Liver (tissue), 9 donors: Measurements from ENCODE around the gene WDR20. TPM values are rescaled to one million over a fixed set of nuclear protein-coding genes. Genes with fewer than 3 reads are reported as not detected.
"Not testable (repeated sequence)": the region's sequence is repeated elsewhere in the genome, so short reads cannot be mapped to it uniquely, and the experiment has no call there.

ENCODE experiments used
- DNase-seq: peaks from one replicate; pipeline ENCODE4 v3.0.0-alpha.2; 2017; ENCODE audit warnings: low spot score
- H3K27ac ChIP-seq, 2 donors: one replicate each; pipeline ENCODE4 v1.7.0; 2013; ENCODE audit warnings: inconsistent platforms in 2 of 2, low read length in 2 of 2, control low read depth in 1 of 2, low read depth in 1 of 2, mild to moderate bottlenecking in 1 of 2
- H3K27me3 ChIP-seq, 4 donors: one replicate each; pipeline versions ENCODE4 v1.6.1 to v1.7.0; 2013; ENCODE audit warnings: low read length in 3 of 4, inconsistent platforms in 1 of 4, mild to moderate bottlenecking in 1 of 4, moderate library complexity in 1 of 4; ENCODE audit not compliant: control insufficient read depth in 4 of 4, insufficient read depth in 4 of 4
- H3K36me3 ChIP-seq, 4 donors: one replicate each; pipeline versions ENCODE4 v1.6.1 to v1.7.0; 2013; ENCODE audit warnings: low read length in 3 of 4, mild to moderate bottlenecking in 3 of 4, low read depth in 1 of 4, moderate library complexity in 1 of 4; ENCODE audit not compliant: control insufficient read depth in 4 of 4, insufficient read depth in 3 of 4
- H3K4me1 ChIP-seq, 4 donors: one replicate each; pipeline versions ENCODE4 v1.6.1 to v1.7.0; 2013; ENCODE audit warnings: low read length in 3 of 4, mild to moderate bottlenecking in 3 of 4, moderate library complexity in 1 of 4; ENCODE audit not compliant: control insufficient read depth in 4 of 4, insufficient read depth in 4 of 4
- H3K4me3 ChIP-seq, 3 donors: one replicate each; pipeline versions ENCODE4 v1.6.1 to v1.7.0; 2013; ENCODE audit warnings: low read length in 3 of 3, control low read depth in 1 of 3, low read depth in 1 of 3, mild to moderate bottlenecking in 1 of 3
- H3K9ac ChIP-seq, 2 donors: one replicate each; pipeline ENCODE4 v1.7.0; 2013; ENCODE audit warnings: low read length in 2 of 2, mild to moderate bottlenecking in 2 of 2, moderate library complexity in 2 of 2, control low read depth in 1 of 2, low read depth in 1 of 2
- H3K9me3 ChIP-seq, 4 donors: one replicate each; pipeline versions ENCODE4 v1.6.1 to v1.7.0; 2013; ENCODE audit warnings: low read length in 3 of 4; ENCODE audit not compliant: control insufficient read depth in 4 of 4
- EGR1 ChIP-seq, 2 donors: IDR thresholded peaks; 2 replicates each; pipeline ENCODE4 v1.6.1; 2016 to 2018; ENCODE audit warnings: antibody characterized with exemption in 2 of 2, low read depth in 2 of 2
- FOXA1 ChIP-seq: IDR thresholded peaks from 2 replicates; pipeline ENCODE4 v1.6.1; 2016; ENCODE audit warnings: antibody characterized with exemption
- FOXA2 ChIP-seq: IDR thresholded peaks from 2 replicates; pipeline ENCODE4 v1.6.1; 2016; ENCODE audit warnings: antibody characterized with exemption
- GABPA ChIP-seq, 2 donors: IDR thresholded peaks in 1 of 2; conservative IDR thresholded peaks in 1 of 2; 2 replicates each; pipeline ENCODE4 v1.6.1; 2016; ENCODE audit warnings: antibody characterized with exemption in 2 of 2, mild to moderate bottlenecking in 1 of 2, moderate library complexity in 1 of 2
- HNF4A ChIP-seq, 2 donors: conservative IDR thresholded peaks; 2 replicates each; pipeline ENCODE4 v1.6.1; 2016; ENCODE audit warnings: antibody characterized with exemption in 2 of 2, mild to moderate bottlenecking in 2 of 2
- HNF4G ChIP-seq: IDR thresholded peaks from 2 replicates; pipeline ENCODE4 v1.6.1; 2016; ENCODE audit warnings: antibody characterized with exemption
- JUND ChIP-seq, 2 donors: IDR thresholded peaks; 2 replicates each; pipeline ENCODE4 v1.6.1; 2016; ENCODE audit warnings: antibody characterized with exemption in 2 of 2
- NR2F2 ChIP-seq: IDR thresholded peaks from 2 replicates; pipeline ENCODE4 v1.6.1; 2016; ENCODE audit warnings: antibody characterized with exemption
- RXRA ChIP-seq, 2 donors: IDR thresholded peaks; 2 replicates each; pipeline ENCODE4 v1.6.1; 2017 to 2018; ENCODE audit warnings: antibody characterized with exemption in 2 of 2, mild to moderate bottlenecking in 1 of 2
- SP1 ChIP-seq: IDR thresholded peaks from 2 replicates; pipeline ENCODE4 v1.6.1; 2018; ENCODE audit warnings: antibody characterized with exemption, mild to moderate bottlenecking
- TAF1 ChIP-seq: conservative IDR thresholded peaks from 2 replicates; pipeline ENCODE4 v1.6.1; 2016; ENCODE audit warnings: antibody characterized with exemption, mild to moderate bottlenecking
- WGBS: extraction: QIAGEN DNeasy Blood & Tissue Kit; methylation state at CpG from one replicate; pipeline ENCODE4 v1.1.7; 2013; 5-methylcytosine and 5-hydroxymethylcytosine counted together
- polyA plus RNA-seq, 2 donors: library from polyadenylated mRNA; stranded (reverse) in 1 of 2; unstranded in 1 of 2; fragments of 200-250 nt in 1 of 2; fragments of >200 nt in 1 of 2; fragmentation: Nextera tagmentation in 1 of 2; extraction: Ambion mirVana in 1 of 2; gene quantifications; one replicate each; pipeline versions ENCODE4 v1.2.1 to v1.2.3, GENCODE V29; 2013 to 2015
- total RNA-seq, 2 donors: library from RNA; depleted of rRNA; stranded (reverse); fragments of >200 nt; gene quantifications; one replicate each; pipeline ENCODE4 v1.2.3, GENCODE V29; 2014
- TF ChIP-seq, protein P1 (sequence below): IDR thresholded peaks from 2 replicates; pipeline ENCODE4 v1.6.1; 2016; ENCODE audit warnings: antibody characterized with exemption, mild to moderate bottlenecking
- TF ChIP-seq, protein P2 (sequence below): IDR thresholded peaks from 2 replicates; pipeline ENCODE4 v1.6.1; 2016; ENCODE audit warnings: antibody characterized with exemption
- TF ChIP-seq, protein P3 (sequence below): IDR thresholded peaks from 2 replicates; pipeline ENCODE4 v1.6.1; 2016; ENCODE audit warnings: antibody characterized with exemption
- TF ChIP-seq, protein P4 (sequence below): IDR thresholded peaks from 2 replicates; pipeline ENCODE4 v1.6.1; 2016; ENCODE audit warnings: antibody characterized with exemption
- TF ChIP-seq, protein P5 (sequence below): fragments of 150-350 bp; IDR thresholded peaks from 2 replicates; pipeline ENCODE4 v1.5.1; 2017; ENCODE audit warnings: improper control_type of control experiment, low read depth, low read length; ENCODE audit not compliant: missing input control
- donor health status: healthy.
- donor health status: healthy.
- donor health status: healthy.
- donor health status: healthy.
- donor health status: healthy.

Gene WDR20
- total and polyA plus RNA-seq, 4 donors = 6.5 to 18.5 (median 11.0) TPM

DNA sequence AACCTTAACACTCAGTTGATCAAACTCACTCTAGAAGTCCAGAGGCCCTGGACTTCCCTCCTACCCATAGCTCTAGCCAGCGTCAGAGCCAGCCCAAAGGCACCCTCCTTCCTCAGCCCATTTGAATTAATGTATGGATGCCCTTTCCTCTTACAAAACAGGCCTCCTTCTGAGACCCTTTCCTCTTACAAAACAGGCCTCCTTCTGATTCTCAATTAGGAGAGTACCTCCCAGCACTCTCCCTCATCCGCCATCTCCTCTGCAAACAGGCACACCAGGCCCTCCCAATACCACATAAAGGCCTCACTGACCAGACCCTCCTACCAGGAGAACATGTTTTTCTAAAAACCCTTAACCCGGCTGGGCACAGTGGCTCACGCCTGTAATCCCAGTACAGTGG is 99.5 kb downstream of the WDR20 start:
- TF ChIP-seq HNF4G = no peak
- no peak for TF ChIP-seq HNF4A (conservative IDR thresholded peaks at IDR 0.05)
- no peak for TF ChIP-seq SP1
- TF ChIP-seq, protein P1, sequence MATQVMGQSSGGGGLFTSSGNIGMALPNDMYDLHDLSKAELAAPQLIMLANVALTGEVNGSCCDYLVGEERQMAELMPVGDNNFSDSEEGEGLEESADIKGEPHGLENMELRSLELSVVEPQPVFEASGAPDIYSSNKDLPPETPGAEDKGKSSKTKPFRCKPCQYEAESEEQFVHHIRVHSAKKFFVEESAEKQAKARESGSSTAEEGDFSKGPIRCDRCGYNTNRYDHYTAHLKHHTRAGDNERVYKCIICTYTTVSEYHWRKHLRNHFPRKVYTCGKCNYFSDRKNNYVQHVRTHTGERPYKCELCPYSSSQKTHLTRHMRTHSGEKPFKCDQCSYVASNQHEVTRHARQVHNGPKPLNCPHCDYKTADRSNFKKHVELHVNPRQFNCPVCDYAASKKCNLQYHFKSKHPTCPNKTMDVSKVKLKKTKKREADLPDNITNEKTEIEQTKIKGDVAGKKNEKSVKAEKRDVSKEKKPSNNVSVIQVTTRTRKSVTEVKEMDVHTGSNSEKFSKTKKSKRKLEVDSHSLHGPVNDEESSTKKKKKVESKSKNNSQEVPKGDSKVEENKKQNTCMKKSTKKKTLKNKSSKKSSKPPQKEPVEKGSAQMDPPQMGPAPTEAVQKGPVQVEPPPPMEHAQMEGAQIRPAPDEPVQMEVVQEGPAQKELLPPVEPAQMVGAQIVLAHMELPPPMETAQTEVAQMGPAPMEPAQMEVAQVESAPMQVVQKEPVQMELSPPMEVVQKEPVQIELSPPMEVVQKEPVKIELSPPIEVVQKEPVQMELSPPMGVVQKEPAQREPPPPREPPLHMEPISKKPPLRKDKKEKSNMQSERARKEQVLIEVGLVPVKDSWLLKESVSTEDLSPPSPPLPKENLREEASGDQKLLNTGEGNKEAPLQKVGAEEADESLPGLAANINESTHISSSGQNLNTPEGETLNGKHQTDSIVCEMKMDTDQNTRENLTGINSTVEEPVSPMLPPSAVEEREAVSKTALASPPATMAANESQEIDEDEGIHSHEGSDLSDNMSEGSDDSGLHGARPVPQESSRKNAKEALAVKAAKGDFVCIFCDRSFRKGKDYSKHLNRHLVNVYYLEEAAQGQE = no peak
- no peak for TF ChIP-seq TAF1
- no peak for TF ChIP-seq FOXA1
- no peak for TF ChIP-seq EGR1 (IDR thresholded peaks at IDR 0.05; ENCODE audit: low read depth in 2 of 2)
- TF ChIP-seq GABPA (IDR thresholded peaks at IDR 0.05 in 1 of 2, conservative IDR thresholded peaks at IDR 0.05 in 1 of 2) = no peak
- TF ChIP-seq, protein P2, sequence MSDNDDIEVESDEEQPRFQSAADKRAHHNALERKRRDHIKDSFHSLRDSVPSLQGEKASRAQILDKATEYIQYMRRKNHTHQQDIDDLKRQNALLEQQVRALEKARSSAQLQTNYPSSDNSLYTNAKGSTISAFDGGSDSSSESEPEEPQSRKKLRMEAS = no peak
- no peak for TF ChIP-seq FOXA2
- no peak for TF ChIP-seq RXRA (IDR thresholded peaks at IDR 0.05)
- no peak for TF ChIP-seq NR2F2
- TF ChIP-seq, protein P3, sequence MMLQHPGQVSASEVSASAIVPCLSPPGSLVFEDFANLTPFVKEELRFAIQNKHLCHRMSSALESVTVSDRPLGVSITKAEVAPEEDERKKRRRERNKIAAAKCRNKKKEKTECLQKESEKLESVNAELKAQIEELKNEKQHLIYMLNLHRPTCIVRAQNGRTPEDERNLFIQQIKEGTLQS = no peak
- TF ChIP-seq, protein P4, sequence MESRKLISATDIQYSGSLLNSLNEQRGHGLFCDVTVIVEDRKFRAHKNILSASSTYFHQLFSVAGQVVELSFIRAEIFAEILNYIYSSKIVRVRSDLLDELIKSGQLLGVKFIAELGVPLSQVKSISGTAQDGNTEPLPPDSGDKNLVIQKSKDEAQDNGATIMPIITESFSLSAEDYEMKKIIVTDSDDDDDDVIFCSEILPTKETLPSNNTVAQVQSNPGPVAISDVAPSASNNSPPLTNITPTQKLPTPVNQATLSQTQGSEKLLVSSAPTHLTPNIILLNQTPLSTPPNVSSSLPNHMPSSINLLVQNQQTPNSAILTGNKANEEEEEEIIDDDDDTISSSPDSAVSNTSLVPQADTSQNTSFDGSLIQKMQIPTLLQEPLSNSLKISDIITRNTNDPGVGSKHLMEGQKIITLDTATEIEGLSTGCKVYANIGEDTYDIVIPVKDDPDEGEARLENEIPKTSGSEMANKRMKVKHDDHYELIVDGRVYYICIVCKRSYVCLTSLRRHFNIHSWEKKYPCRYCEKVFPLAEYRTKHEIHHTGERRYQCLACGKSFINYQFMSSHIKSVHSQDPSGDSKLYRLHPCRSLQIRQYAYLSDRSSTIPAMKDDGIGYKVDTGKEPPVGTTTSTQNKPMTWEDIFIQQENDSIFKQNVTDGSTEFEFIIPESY = no peak
- Histone ChIP-seq H3K36me3 (no peaks in the 10 kb centered on the region), H3K27ac (no peak overlapping the region), H3K27me3 (no peaks in the 10 kb centered on the region), H3K9me3 (no peaks in the 10 kb centered on the region), H3K4me3 (no peak overlapping the region), H3K4me1 (no peaks in the 10 kb centered on the region), H3K9ac (no peak overlapping the region)
- no peak for DNase-seq
- 94% methylated on average over 4 of the region's 4 CpGs for WGBS

DNA sequence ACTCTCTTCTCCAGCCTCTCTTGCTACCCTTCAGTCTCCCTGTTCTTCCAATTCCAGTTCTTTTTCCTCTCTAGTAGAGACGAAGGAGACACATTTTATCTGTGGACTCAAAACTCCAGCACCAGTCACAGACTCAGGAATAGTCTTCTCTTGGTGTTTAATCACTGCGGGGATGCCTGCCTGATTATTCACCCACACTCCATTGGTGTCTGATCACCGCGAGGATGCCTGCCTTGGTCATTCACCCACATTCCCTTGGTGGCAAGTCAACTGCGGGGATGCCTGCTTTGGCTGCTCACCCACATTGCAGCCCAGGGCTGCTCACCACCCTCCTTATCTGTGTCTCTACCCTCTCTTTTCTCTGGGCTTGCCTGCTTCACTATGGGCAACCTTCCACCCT is 100.8 kb downstream of the WDR20 start:
- DNase-seq, H3K27me3 ChIP-seq, H3K36me3 ChIP-seq, H3K9me3 ChIP-seq, H3K27ac ChIP-seq, H3K4me1 ChIP-seq, H3K9ac ChIP-seq, H3K4me3 ChIP-seq: not testable (repeated sequence)
- 94% methylated on average over 5 of the region's 5 CpGs for WGBS

DNA sequence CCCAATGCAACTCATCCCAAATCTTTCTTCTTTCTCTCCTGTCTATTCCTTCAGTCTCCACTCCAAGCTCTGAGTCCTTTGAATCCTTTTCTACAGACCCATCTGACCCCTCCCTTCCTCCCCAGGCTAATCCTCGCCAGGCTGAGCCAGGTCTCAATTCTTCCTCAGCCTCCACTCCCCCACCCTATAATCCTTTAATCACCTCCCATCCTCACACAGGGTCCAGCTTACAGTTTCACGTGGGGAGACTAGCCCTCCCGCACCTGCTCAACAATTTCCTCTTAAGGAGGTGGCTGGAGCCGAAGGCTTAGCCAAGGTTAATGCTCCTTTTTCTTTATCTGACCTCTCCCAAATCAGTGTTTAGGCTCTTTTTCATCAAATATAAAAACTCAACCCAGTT is 101.5 kb downstream of the WDR20 start:
- TF ChIP-seq, protein P5, sequence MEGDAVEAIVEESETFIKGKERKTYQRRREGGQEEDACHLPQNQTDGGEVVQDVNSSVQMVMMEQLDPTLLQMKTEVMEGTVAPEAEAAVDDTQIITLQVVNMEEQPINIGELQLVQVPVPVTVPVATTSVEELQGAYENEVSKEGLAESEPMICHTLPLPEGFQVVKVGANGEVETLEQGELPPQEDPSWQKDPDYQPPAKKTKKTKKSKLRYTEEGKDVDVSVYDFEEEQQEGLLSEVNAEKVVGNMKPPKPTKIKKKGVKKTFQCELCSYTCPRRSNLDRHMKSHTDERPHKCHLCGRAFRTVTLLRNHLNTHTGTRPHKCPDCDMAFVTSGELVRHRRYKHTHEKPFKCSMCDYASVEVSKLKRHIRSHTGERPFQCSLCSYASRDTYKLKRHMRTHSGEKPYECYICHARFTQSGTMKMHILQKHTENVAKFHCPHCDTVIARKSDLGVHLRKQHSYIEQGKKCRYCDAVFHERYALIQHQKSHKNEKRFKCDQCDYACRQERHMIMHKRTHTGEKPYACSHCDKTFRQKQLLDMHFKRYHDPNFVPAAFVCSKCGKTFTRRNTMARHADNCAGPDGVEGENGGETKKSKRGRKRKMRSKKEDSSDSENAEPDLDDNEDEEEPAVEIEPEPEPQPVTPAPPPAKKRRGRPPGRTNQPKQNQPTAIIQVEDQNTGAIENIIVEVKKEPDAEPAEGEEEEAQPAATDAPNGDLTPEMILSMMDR = no peak
- TF ChIP-seq FOXA1 (no peak), JUND (IDR thresholded peaks at IDR 0.05) (no peak), FOXA2 (no peak)
- no peak for DNase-seq
- no peak overlapping the region for H3K9ac ChIP-seq
- H3K36me3 ChIP-seq = no peaks in the 10 kb centered on the region
- WGBS = 93% methylated on average over 4 of the region's 4 CpGs
- no peak overlapping the region for H3K27ac ChIP-seq
- no peaks in the 10 kb centered on the region for H3K9me3 ChIP-seq
- H3K4me1 ChIP-seq = no peaks in the 10 kb centered on the region
- H3K4me3 ChIP-seq = no peak overlapping the region
- H3K27me3 ChIP-seq = no peaks in the 10 kb centered on the region

DNA sequence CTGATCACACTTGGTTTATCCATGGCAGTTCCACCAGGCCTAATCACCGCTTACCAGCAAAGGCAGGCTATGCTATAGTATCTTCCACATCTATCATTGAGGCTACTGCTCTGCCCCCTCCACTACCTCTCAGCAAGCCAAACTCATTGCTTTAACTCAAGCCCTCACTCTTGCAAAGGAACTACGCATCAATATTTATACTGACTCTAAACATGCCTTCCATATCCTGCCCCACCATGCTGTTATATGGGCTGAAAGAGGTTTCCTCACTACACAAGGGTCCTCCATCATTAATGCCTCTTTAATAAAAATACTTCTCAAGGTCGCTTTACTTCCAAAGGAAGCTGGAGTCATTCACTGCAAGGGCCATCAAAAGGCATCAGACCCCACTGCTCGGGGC is 104.1 kb downstream of the WDR20 start:
- not testable (repeated sequence) for H3K9ac ChIP-seq, H3K4me3 ChIP-seq, H3K27me3 ChIP-seq, H3K4me1 ChIP-seq, H3K27ac ChIP-seq, DNase-seq, H3K9me3 ChIP-seq, H3K36me3 ChIP-seq
- WGBS = 98% methylated on average over 4 of the region's 4 CpGs
